Astrocyte of the cerebellum (primary cell): Measurements from ENCODE around the gene BRD3OS.
"Not testable (repeated sequence)": the region's sequence is repeated elsewhere in the genome, so short reads cannot be mapped to it uniquely, and the experiment has no call there.

Source experiments
- DNase-seq: peaks from one replicate; pipeline ENCODE4 v3.0.0-alpha.2; 2011; ENCODE audit warnings: low read depth
- H3K4me3 ChIP-seq: 2 replicates; pipeline ENCODE4 v1.5.1; 2011; ENCODE audit warnings: mild to moderate bottlenecking, low read depth, low read length, moderate library complexity
- CTCF ChIP-seq: IDR thresholded peaks from 2 replicates; pipeline ENCODE4 v1.5.1; 2012; ENCODE audit warnings: low read length, low read depth, moderate library complexity, mild to moderate bottlenecking; ENCODE audit errors: missing control alignments
- in situ Hi-C: cut with HindIII; loops from 2 replicates; pipeline ENCODE4 v1.10.0; 2017; ENCODE audit warnings: low sequenced_read_pairs

BRD3OS gene

GRCh38 chr9:133982971-133983720 is 42.1 kb upstream of the BRD3OS start:
- in situ Hi-C loops: no loop called here
- DNase-seq: no peak

GRCh38 chr9:133986061-133986460 is 39.2 kb upstream of the BRD3OS start:
- TF ChIP-seq CTCF: no peak
- no peak overlapping the region for H3K4me3 ChIP-seq
- no peak for DNase-seq
- in situ Hi-C loops: no loop called here

More at GRCh38 chr9:133982971-133983720, 42.1 kb upstream of the BRD3OS start:
- H3K4me3 ChIP-seq: no peak overlapping the region
- TF ChIP-seq CTCF: no peak

- in situ Hi-C loops: no loop called here
- TF ChIP-seq CTCF: no peak
- DNase-seq: no peak
Measured at GRCh38 chr9:133986774-133987445, 38.4 kb upstream of the BRD3OS start.

GRCh38 chr9:133987446-133987788 is 37.9 kb upstream of the BRD3OS start:
- TF ChIP-seq CTCF: no peak
- in situ Hi-C loops: no loop called here

More at GRCh38 chr9:133986774-133987445, 38.4 kb upstream of the BRD3OS start:
- no peak overlapping the region for H3K4me3 ChIP-seq

GRCh38 chr9:133987946-133988665 is 37.2 kb upstream of the BRD3OS start:
- TF ChIP-seq CTCF: no peak
- H3K4me3 ChIP-seq: no peak overlapping the region
- DNase-seq: no peak
- in situ Hi-C loops: no loop called here

More at GRCh38 chr9:133987446-133987788, 37.9 kb upstream of the BRD3OS start:
- no peak for DNase-seq
- H3K4me3 ChIP-seq: no peak overlapping the region

GRCh38 chr9:133988771-133989170 is 36.5 kb upstream of the BRD3OS start:
- DNase-seq, in situ Hi-C loops: not testable (repeated sequence)

More at GRCh38 chr9:133988771-133989170, 36.5 kb upstream of the BRD3OS start:
- not testable (repeated sequence) for H3K4me3 ChIP-seq
